ENCODE results near the gene LCNL1.

LCNL1 gene

DNA sequence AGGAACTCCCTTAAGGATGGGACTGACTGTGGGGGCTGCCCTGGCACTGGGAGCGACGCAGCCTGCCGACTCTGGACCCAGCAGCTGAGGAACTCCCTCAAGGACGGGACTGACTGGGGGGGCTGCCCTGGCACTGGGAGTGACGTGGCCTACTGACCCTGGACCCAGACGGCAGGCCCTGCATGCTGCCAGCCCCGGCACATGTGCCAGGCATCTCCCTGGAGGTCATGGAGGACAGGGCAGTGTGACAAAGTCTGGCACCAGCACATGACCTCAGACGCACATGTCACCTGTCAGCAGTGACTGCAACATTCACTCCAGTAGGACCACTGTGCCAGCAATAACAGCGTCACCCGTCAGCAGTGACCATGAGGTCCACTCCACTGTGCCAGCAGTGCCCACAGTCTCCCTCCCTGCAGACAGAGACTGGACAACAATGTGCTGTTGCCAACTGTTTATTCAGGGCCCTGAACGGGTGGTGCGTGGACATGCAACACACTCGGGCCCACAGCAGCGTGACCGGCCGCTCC lies 42.7 kb upstream of the LCNL1 start:
- in situ Hi-C loops (cut with MboI; ENCODE audit: low sequenced_read_pairs, unreplicated experiment), result no loop called here
- no peak for DNase-seq (ENCODE audit: low spot score)
- TF ChIP-seq, protein P1, sequence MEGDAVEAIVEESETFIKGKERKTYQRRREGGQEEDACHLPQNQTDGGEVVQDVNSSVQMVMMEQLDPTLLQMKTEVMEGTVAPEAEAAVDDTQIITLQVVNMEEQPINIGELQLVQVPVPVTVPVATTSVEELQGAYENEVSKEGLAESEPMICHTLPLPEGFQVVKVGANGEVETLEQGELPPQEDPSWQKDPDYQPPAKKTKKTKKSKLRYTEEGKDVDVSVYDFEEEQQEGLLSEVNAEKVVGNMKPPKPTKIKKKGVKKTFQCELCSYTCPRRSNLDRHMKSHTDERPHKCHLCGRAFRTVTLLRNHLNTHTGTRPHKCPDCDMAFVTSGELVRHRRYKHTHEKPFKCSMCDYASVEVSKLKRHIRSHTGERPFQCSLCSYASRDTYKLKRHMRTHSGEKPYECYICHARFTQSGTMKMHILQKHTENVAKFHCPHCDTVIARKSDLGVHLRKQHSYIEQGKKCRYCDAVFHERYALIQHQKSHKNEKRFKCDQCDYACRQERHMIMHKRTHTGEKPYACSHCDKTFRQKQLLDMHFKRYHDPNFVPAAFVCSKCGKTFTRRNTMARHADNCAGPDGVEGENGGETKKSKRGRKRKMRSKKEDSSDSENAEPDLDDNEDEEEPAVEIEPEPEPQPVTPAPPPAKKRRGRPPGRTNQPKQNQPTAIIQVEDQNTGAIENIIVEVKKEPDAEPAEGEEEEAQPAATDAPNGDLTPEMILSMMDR (IDR thresholded peaks at IDR 0.05; ENCODE audit: borderline replicate concordance, control extremely low read depth, extremely low read depth, insufficient read depth, missing control alignments), result no peak

DNA sequence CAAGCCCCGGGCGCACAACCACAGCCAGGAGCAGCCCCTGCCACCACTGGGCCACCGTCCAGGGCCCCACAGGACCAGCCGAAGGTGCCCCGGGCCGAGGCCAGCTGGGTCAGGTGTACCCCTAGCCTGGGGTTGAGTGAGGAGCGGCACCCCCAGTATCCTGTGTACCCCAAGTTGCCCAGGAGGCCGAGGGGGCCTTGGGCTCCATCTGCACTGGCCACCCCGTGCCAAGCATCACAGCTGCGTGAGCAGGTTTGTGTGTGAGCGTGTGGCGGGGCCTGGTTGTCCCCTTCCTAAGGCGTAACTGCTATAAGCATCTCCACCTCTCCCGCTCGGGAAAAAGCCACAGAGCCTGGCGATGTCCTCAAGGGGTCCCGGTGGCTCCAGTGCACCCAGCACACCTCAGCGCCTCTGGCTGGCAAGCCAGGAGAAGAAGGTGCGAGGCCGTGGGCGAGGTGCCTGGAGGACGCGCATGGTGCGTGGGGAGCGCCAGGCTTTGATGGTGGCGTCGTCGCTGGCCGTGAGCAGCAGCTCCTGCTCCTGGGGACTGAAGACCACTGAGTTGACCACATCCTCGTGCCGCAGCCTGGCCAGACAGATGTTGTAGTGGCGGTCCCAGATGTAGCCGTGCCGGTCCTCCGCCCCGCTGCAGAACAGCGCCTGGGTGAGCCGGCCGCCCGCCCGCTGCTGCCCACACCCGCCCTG lies 42.1 kb upstream of the LCNL1 start:
- DNase-seq (ENCODE audit: low spot score), result no peak
- TF ChIP-seq, protein P1 (IDR thresholded peaks at IDR 0.05; ENCODE audit: borderline replicate concordance, control extremely low read depth, extremely low read depth, insufficient read depth, missing control alignments), result no peak
- in situ Hi-C loops (cut with MboI; ENCODE audit: low sequenced_read_pairs, unreplicated experiment), result no loop called here

DNA sequence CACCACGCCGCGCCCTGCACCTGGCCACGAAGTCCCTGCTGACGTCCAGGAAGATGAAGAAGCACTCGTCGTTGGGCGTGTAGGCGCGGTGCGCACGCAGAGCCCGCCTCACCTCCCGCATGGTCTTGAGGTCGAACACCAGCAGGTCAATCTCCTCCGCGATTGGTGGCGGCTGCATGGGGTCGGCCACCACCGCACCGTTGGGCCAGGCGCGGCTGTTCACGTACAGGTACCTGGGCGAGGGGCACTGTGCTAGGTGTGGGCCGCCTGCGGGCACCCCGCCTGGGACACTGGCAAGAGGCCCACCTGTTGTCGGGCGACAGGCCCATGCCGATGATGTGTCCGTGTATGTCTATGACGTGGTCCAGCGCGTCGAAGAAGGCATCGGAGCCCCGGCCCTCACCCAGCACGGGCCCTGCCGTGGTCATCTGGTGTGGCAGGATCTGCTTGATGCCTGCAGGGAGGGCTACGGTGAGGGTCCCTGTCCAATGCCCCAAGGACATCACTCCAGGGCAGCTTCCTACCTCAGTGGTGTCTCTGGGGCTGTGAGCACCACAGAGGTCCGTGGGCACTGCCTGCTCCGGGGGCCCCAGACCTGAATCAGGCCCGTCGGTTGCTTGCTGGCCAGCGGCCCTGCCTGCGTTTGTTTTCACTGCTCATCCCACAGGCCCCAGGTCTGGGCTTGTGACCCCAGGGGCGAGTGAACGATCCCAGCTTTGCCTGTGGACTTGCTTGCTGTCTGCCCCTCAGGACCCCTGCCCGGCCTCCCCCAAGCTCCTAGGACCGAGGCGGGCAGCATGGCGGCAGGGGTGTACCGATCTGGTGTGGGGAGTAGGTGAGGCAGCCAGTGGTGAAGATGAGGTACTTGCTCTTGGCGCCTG lies 41.3 kb upstream of the LCNL1 start:
- in situ Hi-C loops (cut with MboI; ENCODE audit: low sequenced_read_pairs, unreplicated experiment), result no loop called here
- DNase-seq (ENCODE audit: low spot score), result no peak
- TF ChIP-seq, protein P1 (IDR thresholded peaks at IDR 0.05; ENCODE audit: borderline replicate concordance, control extremely low read depth, extremely low read depth, insufficient read depth, missing control alignments), result no peak

DNA sequence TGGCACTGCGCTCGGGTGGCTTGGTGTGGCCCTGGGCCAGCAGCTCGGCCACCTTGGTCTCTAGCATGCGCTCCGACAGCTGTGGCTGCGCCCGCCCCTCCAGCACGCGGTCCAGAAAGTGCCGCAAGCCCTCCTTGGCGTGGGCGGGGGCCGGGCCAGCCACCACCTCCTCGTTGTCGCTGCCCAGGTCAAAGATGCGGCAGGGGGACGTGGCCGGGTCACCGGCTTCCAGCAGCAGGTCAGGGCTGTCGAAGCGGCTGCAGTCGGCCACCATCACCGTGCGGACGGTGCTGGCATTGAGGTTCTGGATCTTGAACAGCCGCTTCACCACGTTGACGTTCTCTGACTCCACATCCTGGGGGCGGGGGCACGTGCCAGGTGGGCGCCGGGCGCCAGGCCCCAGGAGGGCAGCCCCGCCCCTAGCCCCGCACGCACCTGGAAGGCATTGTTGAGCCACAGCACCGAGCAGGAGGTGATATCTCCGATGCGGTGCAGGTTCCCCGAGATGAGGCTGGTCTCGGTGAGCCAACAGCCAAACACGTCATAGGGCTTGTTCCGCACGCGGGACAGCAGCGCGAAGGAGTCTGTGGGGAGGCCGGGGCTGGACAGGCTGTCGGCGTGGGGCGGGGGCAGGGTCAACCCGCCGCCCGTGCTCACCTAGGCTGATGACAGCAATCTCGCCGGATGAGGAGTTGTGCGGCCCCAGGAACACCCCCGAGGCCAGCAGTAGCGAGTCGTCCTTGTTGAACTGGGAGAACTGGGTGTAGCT lies 40.5 kb upstream of the LCNL1 start:
- in situ Hi-C loops (cut with MboI; ENCODE audit: low sequenced_read_pairs, unreplicated experiment), result no loop called here
- TF ChIP-seq, protein P1 (IDR thresholded peaks at IDR 0.05; ENCODE audit: borderline replicate concordance, control extremely low read depth, extremely low read depth, insufficient read depth, missing control alignments), result no peak
- DNase-seq (ENCODE audit: low spot score), result no peak

DNA sequence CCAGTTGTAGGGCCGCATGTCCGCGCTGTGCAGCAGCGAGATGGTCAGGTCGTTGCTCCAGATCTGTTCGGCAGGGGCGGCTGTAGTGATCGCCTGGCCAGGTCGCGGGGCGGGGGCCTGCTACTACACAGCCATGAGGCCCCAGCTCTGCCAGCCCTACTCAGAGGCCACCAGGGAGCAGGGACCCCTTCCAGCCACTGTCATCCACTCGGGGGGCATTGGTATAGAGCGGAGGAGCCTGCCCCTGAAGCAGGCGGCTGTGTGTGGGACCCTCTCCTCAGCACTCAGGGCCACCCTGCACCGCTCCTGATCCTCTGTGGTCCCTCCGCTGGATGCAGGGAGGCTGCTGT lies 39.9 kb upstream of the LCNL1 start:
- no peak for DNase-seq (ENCODE audit: low spot score)
- in situ Hi-C loops (cut with MboI; ENCODE audit: low sequenced_read_pairs, unreplicated experiment), result no loop called here
- TF ChIP-seq, protein P1 (IDR thresholded peaks at IDR 0.05; ENCODE audit: borderline replicate concordance, control extremely low read depth, extremely low read depth, insufficient read depth, missing control alignments), result no peak
